ENCODE measurements around the gene TMEM242. TPM values are rescaled to one million over a fixed set of nuclear protein-coding genes. Genes with fewer than 3 reads are reported as not detected.

The TMEM242 gene
- total RNA-seq, 1 experiment from 2014 or later = 8.7 TPM

GRCh38 chr6:157280157-157280556 is 43.2 kb downstream of the TMEM242 start (continued):
- no peak for TF ChIP-seq ZSCAN18 (CRISPR knock-in tag; IDR thresholded peaks at IDR 0.05)

- ChIA-PET POLR2A (no interaction called here), CTCF (interaction anchor here (1.2 kb wide), 1 partner anchor 42 kb away, joined by 4 read pairs; no protein-coding TSS in a partner anchor)
- Mint-ChIP-seq H3K36me3 (no peaks in the 10 kb centered on the region), H3K27ac (no peak overlapping the region), H3K4me3 (no peak overlapping the region), H3K9me3 (no peaks in the 10 kb centered on the region), H3K4me1 (peaks cover 17% of the 10 kb centered on the region), H3K27me3 (ENCODE audit: low read depth) (peaks cover 24% of the 10 kb centered on the region)
- DNase-seq (ENCODE audit: low spot score) (no peak), ATAC-seq (no peak)
- TF ChIP-seq ZNF423 (CRISPR knock-in tag; IDR thresholded peaks at IDR 0.05) (no peak), ARID4B (CRISPR knock-in tag; IDR thresholded peaks at IDR 0.05; ENCODE audit: borderline replicate concordance) (no peak), AFF4 (CRISPR knock-in tag; IDR thresholded peaks at IDR 0.05; ENCODE audit: borderline replicate concordance) (no peak), ZNF232 (CRISPR knock-in tag; IDR thresholded peaks at IDR 0.05) (no peak), OVOL2 (CRISPR knock-in tag; IDR thresholded peaks at IDR 0.05; ENCODE audit: borderline replicate concordance) (no peak), ZMAT4 (CRISPR knock-in tag; IDR thresholded peaks at IDR 0.05) (no peak), NFATC4 (CRISPR knock-in tag; IDR thresholded peaks at IDR 0.05) (no peak), FOXP4 (CRISPR knock-in tag; IDR thresholded peaks at IDR 0.05) (no peak), FOXP1 (CRISPR knock-in tag; IDR thresholded peaks at IDR 0.05; ENCODE audit: borderline replicate concordance) (no peak), ATF2 (CRISPR knock-in tag; IDR thresholded peaks at IDR 0.05; ENCODE audit: borderline replicate concordance, low read depth) (no peak)
Measured at GRCh38 chr6:157278171-157278570, 45.1 kb downstream of the TMEM242 start.
